NCI-H2107 treated with DMSO at 0.1 percent for 48 hours (cell line): ENCODE results near the gene EPB41L3.
"Not testable (repeated sequence)": the region's sequence is repeated elsewhere in the genome, so short reads cannot be mapped to it uniquely, and the experiment has no call there.

Experiments
- DNase-seq: peaks from one replicate; lab custom pipeline; 2025; ENCODE audit not compliant: unreplicated experiment; lab: John Stamatoyannopoulos, UW

EPB41L3 gene

DNA sequence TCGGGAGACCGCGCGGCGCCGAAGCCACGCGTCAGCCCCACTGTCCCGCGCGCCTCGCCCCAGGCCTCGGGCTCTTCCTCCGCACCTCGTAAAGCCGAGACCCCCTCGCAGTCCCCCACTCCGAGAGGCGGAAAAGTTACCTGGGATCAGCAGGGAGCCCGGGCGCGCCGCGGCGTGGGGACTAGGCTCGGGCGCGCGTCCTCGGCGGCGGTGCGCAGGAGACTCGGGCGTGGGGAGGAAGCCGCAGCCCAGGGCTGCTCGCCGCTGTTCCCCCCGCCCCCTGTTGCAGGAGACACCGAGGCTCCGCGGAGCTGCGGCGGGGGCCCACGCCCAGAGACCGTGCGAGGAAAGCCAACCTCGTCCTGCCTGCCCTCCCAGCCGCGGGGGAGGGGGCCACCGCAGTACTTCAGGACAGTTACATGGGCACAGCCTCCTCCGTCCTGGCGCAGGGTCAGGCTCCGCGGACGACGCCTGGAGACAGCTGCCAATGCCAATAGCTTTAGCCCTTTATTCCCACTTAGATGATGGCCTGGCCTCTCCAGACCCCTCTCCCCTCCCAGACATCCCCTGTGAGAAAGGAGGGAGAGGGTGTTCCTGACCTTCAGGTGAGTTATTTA, at the start of gene EPB41L3:
Gene EPB41L3, minus strand, starts transcription at position 225 of the 617 bp plus-strand sequence. CDS start 54,814 bp downstream, outside the sequence.
- no peak for DNase-seq

DNA sequence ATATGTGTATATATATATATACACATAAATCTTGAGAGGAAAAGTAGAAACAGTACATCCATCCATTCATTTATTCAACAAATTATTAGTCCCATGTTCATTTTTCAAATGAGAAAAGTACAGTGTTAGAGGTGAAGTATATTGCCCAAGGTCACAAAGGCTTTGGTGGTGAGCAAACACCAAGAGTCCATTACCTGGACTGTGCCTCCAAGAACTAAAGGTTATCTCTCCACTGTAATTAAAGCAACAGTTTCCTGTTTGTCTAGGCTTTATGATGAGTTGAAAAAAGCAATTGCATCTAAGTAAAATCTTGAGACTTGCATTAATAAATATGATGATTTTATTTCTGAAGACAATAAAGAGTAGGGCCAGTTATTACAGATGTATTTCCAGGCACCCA, 44.7 kb upstream of the EPB41L3 start:
- DNase-seq = no peak

DNA sequence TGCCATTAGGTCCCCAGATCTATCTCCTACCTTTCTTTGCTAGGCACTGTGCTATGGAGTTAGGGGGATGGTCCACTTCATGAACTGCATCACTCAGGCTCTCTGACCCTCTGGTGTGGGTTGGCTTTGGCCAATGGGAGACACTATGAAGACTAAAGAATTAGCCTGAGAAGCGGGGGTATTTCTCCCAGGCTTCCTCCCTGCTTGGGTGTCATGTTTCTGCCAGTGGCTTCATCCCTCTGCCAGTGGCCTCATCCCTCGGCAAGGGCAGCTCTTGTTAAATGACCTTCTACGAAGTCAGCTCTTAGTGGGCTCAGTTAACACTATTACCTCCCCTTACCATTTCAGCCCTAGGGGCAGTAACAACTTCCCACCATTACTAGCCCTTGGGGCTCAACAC, 41.9 kb upstream of the EPB41L3 start:
- no peak for DNase-seq

DNA sequence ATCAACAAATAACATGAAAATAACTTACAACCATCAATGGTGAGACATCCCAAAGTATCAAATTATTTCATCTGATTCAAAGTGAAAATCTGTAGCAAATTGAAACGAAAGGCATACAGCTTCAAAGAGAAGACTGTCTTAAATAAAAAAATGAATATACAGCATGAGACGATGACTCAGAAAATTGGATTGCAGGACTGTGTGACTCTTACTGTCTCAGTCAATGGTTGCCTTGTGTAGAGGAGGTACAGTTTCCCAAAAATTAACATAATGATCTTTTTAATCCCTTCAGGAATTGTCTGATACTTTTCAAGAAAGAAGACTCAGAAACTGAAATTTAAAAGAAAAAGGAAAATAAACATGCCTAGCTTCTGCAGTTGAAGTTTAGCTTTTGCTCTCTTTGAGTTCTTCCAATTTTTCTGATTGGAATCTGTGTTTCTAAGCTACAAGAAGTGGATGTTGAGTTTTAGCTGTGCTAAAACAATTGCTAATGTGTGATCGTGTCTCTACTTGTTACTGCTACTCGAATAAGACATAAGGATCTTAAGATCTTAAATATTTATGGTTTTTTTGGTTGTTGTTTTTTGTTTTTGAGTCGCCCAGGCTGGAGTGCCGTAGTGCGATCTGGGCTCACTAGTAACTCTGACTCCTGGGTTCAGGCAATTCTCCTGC, 41.1 kb upstream of the EPB41L3 start:
- no peak for DNase-seq

DNA sequence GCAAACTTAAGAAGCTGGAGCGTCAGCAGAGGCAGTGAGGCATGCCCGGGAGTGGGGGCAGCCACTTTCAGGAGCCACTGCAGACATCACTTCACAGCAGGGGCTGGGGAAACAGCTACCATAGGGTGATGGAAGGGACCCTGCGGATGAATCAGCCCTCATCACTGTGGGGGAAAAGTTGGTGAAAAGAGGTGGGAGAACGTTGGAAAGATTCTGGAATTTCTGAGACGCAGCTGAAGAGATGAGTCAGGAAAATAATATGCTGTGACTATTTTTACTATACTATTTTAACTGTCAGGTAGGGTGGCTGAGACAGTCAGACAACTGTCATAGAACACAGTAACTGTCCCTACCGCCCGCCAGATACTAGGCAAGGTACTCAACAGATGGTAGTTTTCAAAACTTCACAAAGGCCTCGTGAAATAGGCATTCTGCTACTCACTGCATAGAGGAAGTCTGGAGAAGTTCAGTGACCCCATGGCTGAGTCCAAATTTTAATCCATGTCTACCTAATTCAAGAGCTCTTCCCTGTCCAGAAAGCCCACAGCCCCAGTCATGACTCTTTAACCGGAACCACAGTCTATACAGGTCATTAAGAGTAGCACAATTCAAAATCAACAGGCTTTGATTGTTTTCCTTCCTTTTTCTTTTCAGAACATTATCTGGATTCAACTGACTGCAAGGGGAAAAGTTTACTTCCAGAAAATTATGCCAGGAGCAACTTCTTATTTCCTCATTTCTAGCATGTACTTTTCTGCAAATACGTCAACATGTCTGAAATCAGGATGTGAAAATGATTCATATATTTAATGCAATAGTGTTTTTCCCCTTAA, 39.3 kb upstream of the EPB41L3 start:
- DNase-seq = no peak

DNA sequence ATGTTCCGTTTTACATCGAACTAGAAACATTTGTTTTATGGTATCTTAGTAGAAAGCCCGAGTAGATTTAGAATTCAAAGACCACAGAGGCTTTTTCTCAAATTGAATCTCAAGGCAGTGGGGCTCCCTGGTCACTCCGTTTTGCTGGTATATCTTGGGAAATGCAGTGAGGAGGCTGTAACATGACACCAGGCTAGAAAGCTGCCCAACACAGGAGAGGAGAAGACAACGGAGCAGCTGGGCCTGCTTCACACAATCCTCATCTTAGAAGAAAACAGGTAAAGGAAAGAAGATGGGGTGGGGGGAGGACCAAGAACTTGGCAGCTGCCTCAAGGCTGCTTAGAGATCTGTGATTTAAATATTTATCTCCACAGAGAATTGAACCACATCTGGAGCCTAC, 38.3 kb upstream of the EPB41L3 start:
- no peak for DNase-seq

DNA sequence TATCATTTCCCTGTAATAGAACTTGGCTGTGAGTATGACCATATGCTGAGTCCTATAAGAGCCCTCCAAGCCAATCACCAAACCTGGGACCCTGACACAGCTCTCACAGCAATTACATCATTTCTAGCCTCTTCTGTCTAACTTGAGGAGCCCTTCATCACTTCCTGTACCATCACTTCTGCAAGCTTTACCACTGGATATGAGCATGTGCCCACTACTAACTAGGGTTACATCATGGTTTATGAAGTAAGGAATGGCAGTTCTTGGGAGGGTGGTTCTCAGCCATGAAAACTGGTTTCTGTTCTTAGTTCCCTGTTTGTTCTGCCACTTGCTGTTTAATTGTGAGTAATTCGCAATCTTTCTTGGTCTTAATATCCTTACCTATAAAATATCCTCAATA, 31.0 kb upstream of the EPB41L3 start:
- no peak for DNase-seq

DNA sequence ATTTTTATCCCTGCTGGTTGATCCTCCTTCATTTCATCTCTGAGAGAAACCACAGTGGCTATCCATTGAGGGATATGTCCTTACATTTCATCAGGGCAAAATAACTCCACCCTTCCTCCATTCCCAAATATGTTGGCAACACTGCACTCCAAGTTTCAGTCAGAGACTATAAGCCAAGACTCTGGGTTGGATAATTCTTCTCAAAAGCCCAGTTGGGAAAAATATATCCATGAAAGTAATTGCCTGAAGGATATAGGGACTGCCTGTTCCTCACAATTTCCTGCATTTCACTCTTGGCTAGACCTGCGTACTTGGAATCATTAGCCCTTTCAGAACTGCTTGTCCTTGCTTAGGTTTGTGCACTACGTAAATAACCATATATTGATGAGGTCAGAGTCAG, 27.9 kb upstream of the EPB41L3 start:
- no peak for DNase-seq

DNA sequence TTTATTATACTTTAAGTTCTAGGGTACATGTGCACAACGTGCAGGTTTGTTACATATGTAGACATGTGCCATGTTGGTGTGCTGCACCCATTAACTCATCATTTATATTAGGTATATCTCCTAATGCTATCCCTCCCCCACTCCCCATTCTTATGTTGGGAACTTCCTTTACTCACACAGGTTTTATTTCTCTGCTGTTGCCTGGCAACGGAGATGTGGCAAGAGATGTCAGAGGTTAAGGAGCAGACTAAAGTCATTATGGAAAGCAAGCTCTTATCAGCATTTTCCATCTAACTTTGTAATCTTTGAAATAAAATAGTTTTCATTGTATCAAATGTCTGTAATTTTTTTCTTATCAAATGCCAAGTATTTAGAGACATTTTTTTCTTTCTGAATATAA, 26.8 kb upstream of the EPB41L3 start:
- DNase-seq = not testable (repeated sequence)

DNA sequence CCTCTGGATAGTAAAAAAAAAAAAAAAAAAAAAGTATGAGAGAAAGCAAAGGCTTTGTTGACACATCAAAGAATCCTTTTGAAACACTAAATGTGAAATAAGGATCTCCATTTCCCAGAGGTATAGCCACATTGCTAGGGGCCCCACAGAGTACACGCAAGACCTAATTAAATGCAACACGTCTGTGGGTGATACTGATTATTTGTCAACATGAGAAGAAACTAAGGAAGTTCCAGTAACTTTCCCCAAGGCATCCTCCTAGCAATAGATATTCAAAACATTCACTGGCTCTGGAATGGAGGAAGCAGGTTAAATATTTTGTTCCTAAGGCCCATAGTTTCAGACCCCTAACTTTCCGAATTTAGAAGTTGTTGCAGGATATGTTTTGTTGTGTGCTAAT, 24.6 kb upstream of the EPB41L3 start:
- DNase-seq = no peak

DNA sequence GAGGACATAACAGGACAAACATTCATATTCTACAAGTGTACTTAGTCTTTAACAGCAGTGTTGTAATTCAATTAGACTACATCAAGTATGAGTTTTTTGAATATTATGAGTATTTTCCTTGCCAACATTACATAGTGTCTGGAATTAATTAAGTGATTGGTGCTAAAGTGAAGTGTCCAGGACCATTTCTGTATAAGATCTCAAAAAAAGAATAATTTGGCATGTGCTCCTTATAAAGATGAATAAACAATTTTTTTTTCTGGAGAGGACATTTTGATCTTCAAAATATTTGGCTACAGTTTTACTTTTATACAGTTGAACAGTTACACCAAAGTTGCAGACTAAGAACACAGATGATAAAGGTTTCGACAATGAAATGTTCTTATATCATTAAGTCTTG, 15.1 kb upstream of the EPB41L3 start:
- no peak for DNase-seq

DNA sequence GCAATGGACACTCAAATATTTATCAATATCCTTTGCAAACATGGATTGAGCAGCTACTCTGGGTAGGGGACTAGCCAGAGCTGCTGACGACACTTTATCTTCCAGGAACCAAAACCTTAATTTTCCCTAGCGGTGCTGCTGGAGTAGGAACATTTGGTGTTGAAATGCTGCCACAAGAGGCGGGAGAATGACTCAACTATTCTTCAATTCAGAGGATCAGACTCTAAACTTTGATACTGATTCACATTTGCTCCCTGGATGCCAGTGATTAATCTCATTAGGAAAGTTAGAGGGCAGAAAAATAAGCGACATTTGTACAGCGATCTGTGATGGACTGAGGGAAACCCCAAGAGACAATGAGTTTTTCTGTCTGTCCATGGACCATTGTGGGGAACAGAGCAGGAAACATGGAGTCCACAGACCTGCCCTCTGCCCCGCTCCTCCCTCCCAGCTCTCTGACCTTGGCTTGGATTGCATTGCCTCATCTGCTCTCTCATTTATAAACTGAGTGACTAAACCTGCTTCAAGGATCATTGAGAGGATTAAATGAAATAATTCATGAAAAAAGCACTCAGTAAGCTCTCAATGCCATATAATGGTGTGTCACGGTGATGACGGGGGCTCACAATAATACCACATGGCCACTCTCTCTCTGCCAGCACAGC, 12.6 kb upstream of the EPB41L3 start:
- DNase-seq = no peak

DNA sequence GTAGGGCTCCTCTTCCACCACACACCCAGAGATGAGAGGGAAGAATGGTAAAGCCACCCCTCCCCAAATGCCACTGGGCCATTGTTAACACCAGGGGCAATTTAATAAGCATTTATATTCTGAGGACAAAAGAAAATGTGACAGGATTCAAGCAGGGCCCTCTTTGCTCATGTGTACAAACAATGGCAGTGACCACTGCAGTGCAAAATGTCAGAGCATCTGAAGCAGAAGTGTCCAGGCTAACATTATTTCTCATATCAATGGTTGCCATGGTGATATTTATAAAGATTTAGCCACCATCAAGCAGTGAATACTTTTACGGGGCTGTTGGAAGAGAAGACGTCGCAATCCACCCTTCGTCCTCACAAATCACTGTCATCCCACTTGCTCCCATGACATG, 10.8 kb upstream of the EPB41L3 start:
- no peak for DNase-seq

DNA sequence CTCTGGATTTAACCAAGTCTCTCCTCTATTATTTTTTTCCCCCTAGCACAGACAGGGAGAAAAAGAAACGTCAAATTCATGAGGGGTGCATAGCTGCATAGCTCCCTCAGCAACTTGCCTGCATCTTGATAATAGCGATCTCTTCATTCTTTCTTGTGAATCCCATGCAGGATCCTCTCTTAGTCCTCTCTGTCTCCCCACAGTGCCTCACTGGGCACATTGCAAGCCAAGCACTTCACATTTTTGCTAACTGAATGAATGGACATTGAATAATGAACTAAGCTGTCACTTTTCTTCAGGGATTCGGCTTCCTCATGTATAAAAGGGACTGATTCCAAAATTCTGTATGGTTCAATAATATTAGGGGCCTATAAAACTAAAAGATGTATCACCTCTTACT, 2.9 kb upstream of the EPB41L3 start:
- peak; percentile 12 for DNase-seq

DNA sequence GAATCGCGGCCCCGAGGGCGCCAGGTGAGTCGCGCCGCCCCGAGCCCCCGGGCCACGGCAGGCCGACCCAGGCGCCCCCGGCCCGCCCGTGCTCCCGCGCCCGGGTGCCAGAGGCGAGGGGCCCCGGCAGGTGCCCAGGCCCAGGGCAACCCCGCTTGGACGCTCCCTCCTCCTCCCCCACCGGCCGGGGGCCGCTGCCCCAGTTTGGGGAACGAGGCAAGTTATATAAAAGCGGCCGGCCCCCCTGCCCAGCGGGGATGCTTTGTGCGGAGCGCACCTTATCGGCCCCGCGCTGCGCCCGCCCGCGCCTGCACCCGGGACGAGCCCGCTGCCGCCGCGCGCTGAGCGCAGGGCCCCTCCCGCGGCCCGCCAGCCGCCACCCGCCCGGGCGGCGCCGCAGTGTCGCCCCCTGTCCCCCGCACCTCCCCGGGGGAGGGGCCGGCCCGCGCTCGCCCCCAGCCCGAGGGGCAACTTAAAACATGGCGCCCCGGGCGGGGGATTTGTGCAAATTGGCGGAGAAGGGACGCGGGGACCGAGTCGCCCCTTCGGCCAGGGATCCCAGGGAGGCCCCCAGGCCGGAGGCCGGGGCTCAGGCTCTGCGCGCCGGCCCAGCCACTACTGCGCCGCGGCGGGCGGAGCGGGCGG, 639 bp downstream of the EPB41L3 start:
- DNase-seq = no peak

DNA sequence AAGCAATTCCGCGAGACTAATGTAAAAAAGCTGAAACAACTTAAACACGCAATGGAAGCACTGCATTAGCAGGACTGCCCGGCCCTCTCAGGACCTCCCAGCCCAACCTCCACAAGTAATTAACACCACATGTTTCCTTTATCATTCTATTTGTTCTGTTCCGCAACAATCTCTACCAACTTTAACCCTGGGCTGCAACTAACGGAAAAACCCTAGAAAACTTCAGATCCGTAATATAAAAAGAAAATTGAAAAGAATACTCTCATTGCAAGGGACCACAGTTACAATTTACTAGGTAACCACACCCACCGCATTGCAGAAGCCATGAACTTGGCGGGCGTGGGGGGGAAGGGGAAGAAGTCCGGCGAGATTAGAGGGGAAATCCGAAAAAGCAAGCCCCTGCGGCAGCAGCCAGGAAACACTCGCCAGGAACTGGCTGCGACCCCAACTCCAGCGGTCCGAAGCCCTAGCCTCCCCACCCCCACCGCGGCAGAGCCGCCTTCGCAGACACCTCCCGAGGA, 1.2 kb downstream of the EPB41L3 start:
- no peak for DNase-seq

DNA sequence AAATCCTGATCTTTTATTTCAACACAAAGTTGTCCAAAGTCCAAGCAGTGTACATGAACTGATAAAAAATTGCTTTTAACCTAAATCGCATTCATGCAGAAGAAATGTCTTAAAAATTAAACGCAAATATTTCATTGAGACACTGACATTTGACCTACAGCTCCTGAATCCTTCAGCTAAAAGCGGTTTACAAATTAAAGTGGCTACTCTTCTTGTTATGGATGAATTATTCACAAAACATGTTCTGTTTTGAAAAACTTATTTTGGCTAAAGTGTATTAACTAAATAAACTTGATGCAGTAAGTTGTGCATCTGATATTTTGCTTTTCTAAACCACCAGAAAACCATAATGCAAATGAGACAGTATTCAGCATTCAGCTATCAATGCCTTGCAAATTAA, 2.2 kb downstream of the EPB41L3 start:
- no peak for DNase-seq

DNA sequence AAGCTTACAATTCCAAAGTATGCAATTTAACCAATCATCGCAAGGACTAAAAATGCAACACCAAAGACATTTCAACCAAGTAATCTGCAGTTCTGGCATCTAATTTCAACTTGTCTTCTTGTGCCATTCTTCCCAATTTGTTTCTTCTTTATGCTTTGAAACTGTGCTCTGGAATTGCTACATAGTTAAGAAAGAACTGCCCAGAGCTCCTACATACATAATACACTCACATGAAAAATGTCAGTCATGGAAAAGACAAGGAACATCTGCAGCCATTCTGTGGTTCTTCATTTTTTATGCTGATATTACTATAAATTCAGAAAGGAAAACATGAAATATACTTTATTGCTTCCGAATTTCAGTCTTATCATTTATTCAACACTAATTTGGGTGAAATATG, 4.4 kb downstream of the EPB41L3 start:
- DNase-seq = no peak

DNA sequence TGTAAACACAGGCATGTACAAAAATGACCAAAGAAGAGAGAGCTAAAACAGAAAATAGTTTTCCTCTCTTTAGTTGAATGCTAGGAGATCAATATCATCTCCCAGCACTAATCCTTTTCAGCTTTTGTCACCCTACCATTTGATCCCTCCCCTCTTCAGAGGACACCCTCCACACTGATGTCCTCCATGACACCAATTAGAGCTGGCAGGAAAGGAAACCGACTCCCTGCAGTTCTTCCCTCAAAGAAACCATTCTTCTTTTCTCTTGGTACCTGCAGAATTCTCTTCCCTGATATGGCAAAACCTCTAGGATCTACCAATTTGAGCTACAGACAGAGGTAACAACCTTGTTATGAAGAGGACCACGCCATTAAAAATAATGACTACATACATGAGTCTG, 5.3 kb downstream of the EPB41L3 start:
- no peak for DNase-seq

DNA sequence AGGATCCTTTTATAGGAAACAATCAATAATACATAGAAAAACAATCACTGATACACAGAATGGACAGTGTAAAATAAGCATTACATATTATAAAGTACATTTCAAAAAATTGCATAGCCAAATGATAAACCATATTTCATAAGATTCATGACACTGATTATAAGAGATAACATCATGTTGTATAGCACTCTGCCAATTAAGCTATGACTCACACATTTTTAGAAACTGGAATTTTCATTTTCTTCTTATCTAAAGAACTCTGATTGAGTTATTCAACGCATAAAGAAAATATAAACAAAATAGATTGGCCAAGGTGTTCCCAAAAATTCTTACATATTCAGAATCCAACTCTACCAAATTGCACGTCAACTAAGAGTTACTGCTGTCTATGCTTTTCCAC, 5.9 kb downstream of the EPB41L3 start:
- no peak for DNase-seq

DNA sequence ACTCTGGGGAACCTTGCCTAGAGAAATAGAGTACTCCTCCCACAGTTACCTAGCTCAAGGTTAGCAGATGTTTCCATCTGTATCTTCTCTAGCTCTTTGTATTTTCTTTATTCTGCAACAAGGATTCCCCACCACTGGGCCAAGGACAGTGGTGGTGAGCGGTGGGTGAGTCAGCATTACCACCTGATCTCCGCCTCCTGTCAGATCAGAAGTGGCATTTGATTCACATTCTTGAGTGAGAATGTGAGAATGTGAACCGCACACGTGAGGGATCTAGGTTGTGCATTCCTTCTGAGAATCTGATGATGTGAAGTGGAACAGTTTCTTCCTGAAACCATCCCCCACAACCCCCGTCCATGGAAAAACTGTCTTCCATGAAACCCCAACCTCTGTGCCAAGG, 9.0 kb downstream of the EPB41L3 start:
- DNase-seq = no peak
